Activated CD4-positive, alpha-beta T cell treated with anti-CD3 and anti-CD28 coated beads, Interleukin-2, amount 50 U/mL, for 24 hours (primary cell): ENCODE results near the gene FRZB.

Experiments used
- DNase-seq, 2 donors: peaks; one replicate each; pipeline ENCODE4 v3.0.0-alpha.2; 2020; ENCODE audit warnings: low read depth in 1 of 2, low spot score in 1 of 2

The FRZB gene

GRCh38 chr2:182845794-182846417, 20.5 kb downstream of the FRZB start:
- DNase-seq: no peak

- no peak for DNase-seq
These were observed 30.0 kb downstream of the FRZB start for GRCh38 chr2:182836451-182836850.

- DNase-seq: no peak
These were observed 32.1 kb downstream of the FRZB start for GRCh38 chr2:182834293-182834692.

- DNase-seq: no peak
These were observed 33.2 kb downstream of the FRZB start for GRCh38 chr2:182833084-182833854.

- no peak for DNase-seq
These were observed 34.5 kb downstream of the FRZB start for GRCh38 chr2:182831921-182832320.

GRCh38 chr2:182831101-182831500, 35.3 kb downstream of the FRZB start:
- DNase-seq: no peak

- no peak for DNase-seq
These were observed 39.1 kb downstream of the FRZB start for GRCh38 chr2:182827182-182827879.

- DNase-seq: no peak
These were observed 39.9 kb downstream of the FRZB start for GRCh38 chr2:182826496-182826895.

- DNase-seq: no peak
These were observed 40.4 kb downstream of the FRZB start for GRCh38 chr2:182826064-182826463.

- no peak for DNase-seq
These were observed 41.7 kb downstream of the FRZB start for GRCh38 chr2:182824767-182825158.

GRCh38 chr2:182824056-182824766, 42.2 kb downstream of the FRZB start:
- no peak for DNase-seq

GRCh38 chr2:182822733-182823132, 43.7 kb downstream of the FRZB start:
- no peak for DNase-seq

- no peak for DNase-seq
These were observed 45.3 kb downstream of the FRZB start for GRCh38 chr2:182821182-182821581.

- no peak for DNase-seq
These were observed 47.0 kb downstream of the FRZB start for GRCh38 chr2:182819412-182819811.

GRCh38 chr2:182818925-182819324, 47.5 kb downstream of the FRZB start:
- DNase-seq: no peak

GRCh38 chr2:182818501-182818900, 47.9 kb downstream of the FRZB start:
- DNase-seq: no peak

- no peak for DNase-seq
These were observed 48.9 kb downstream of the FRZB start for GRCh38 chr2:182817558-182817957.

GRCh38 chr2:182816866-182817265, 49.6 kb downstream of the FRZB start:
- no peak for DNase-seq

- DNase-seq: no peak
These were observed 51.6 kb downstream of the FRZB start for GRCh38 chr2:182814804-182815203.

GRCh38 chr2:182814380-182814779, 52.1 kb downstream of the FRZB start:
- DNase-seq: no peak

- no peak for DNase-seq
These were observed 56.4 kb downstream of the FRZB start for GRCh38 chr2:182810087-182810486.

- DNase-seq: no peak
These were observed 59.1 kb downstream of the FRZB start for GRCh38 chr2:182807319-182807718.
